ENCODE results near the gene OLFM1. TPM values are rescaled to one million over a fixed set of nuclear protein-coding genes. Genes with fewer than 3 reads are reported as not detected.

The OLFM1 gene
- total and polyA plus RNA-seq, 2 of the 4 experiments (the other 2 are of a cell fraction) = 0.36 to 0.38 TPM

DNA sequence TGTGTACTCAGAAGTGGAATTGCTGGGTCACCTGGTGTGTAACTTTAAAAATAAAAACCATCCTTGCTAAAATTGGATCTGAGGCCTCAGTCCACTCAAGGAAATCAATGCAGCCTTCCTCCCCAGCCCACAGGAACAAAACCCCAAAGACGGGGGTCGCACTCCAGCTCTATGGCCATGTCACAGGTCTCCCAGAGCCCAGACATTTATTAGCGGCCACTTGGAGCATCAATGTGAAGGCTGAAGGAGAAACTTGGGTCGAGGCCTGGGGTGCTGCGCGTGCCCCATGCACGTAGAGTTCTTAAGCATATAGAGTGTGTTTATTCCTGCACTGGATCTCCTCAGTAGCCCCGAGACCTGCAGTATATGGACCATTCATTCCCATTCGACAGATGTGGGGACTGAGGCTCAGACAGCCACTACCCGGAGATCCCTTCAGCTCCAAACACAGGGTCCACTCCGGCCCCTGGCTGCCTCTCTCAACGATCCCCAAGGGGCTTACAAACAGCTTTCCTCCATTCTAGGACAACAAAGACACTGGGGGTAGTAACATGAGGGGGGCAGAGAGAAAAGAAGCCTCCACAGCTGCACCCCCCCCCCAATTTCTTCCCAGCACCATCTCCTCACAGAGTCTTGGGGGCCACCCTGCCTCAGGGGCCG lies 14.3 kb upstream of the OLFM1 start:
- dilution Hi-C loops (cut with HindIII; ENCODE audit: low sequenced_read_pairs, unreplicated experiment) = no loop called here
- TF ChIP-seq, protein P1, sequence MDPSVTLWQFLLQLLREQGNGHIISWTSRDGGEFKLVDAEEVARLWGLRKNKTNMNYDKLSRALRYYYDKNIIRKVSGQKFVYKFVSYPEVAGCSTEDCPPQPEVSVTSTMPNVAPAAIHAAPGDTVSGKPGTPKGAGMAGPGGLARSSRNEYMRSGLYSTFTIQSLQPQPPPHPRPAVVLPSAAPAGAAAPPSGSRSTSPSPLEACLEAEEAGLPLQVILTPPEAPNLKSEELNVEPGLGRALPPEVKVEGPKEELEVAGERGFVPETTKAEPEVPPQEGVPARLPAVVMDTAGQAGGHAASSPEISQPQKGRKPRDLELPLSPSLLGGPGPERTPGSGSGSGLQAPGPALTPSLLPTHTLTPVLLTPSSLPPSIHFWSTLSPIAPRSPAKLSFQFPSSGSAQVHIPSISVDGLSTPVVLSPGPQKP (IDR thresholded peaks at IDR 0.05; ENCODE audit: borderline replicate concordance, low read depth, low read length) = no peak
- TF ChIP-seq RFX5 (IDR thresholded peaks at IDR 0.05; ENCODE audit: low read depth, low read length) = no peak
- TF ChIP-seq RCOR1 (IDR thresholded peaks at IDR 0.05; ENCODE audit: insufficient replicate concordance, low read length) = no peak
- TF ChIP-seq MXI1 (IDR thresholded peaks at IDR 0.05; ENCODE audit: borderline replicate concordance, low read depth, low read length) = no peak
- no peak for TF ChIP-seq MAFK (IDR thresholded peaks at IDR 0.05; ENCODE audit: low read depth, low read length)
- TF ChIP-seq, protein P2, sequence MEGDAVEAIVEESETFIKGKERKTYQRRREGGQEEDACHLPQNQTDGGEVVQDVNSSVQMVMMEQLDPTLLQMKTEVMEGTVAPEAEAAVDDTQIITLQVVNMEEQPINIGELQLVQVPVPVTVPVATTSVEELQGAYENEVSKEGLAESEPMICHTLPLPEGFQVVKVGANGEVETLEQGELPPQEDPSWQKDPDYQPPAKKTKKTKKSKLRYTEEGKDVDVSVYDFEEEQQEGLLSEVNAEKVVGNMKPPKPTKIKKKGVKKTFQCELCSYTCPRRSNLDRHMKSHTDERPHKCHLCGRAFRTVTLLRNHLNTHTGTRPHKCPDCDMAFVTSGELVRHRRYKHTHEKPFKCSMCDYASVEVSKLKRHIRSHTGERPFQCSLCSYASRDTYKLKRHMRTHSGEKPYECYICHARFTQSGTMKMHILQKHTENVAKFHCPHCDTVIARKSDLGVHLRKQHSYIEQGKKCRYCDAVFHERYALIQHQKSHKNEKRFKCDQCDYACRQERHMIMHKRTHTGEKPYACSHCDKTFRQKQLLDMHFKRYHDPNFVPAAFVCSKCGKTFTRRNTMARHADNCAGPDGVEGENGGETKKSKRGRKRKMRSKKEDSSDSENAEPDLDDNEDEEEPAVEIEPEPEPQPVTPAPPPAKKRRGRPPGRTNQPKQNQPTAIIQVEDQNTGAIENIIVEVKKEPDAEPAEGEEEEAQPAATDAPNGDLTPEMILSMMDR (conservative IDR thresholded peaks at IDR 0.05; ENCODE audit: low read depth, low read length) = no peak
- TF ChIP-seq NFE2L2 (IDR thresholded peaks at IDR 0.05; ENCODE audit: low read depth, low read length) = no peak
- no peak for TF ChIP-seq SMC3 (IDR thresholded peaks at IDR 0.05; ENCODE audit: low read depth, low read length)
- TF ChIP-seq, protein P3, sequence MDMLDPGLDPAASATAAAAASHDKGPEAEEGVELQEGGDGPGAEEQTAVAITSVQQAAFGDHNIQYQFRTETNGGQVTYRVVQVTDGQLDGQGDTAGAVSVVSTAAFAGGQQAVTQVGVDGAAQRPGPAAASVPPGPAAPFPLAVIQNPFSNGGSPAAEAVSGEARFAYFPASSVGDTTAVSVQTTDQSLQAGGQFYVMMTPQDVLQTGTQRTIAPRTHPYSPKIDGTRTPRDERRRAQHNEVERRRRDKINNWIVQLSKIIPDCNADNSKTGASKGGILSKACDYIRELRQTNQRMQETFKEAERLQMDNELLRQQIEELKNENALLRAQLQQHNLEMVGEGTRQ (IDR thresholded peaks at IDR 0.05; ENCODE audit: low read depth, low read length) = no peak
- TF ChIP-seq CHD1 (IDR thresholded peaks at IDR 0.05; ENCODE audit: low read depth, low read length) = no peak
- TF ChIP-seq BHLHE40 (IDR thresholded peaks at IDR 0.05; ENCODE audit: low read depth, low read length) = no peak
- no peak for TF ChIP-seq CEBPB (IDR thresholded peaks at IDR 0.05; ENCODE audit: low read depth, low read length)
- no peak for TF ChIP-seq MAZ (IDR thresholded peaks at IDR 0.05; ENCODE audit: borderline replicate concordance, low read depth, low read length)
- no peak for TF ChIP-seq POLR2A (IDR thresholded peaks at IDR 0.05; ENCODE audit: low read depth, low read length)
- ChIA-PET POLR2A (ENCODE audit: unreplicated experiment) (no interaction called here), CTCF (no interaction called here)
- Histone ChIP-seq H2AFZ (replicated peaks; ENCODE audit: low read length, poor library complexity) (no peak overlapping the region), H2BK5ac (ENCODE audit: low read depth, low read length, poor library complexity, severe bottlenecking) (no peak overlapping the region), H3K56ac (ENCODE audit: extremely low read depth, insufficient read depth, low read length) (no peak overlapping the region), H3K4me3 (ENCODE audit: insufficient read depth, low read depth, low read length) (no peak overlapping the region), H3K18ac (ENCODE audit: low read depth, low read length) (no peak overlapping the region), H3K27me3 (ENCODE audit: control insufficient read depth, insufficient read depth, low read length) (peaks cover 16% of the 10 kb centered on the region), H2BK20ac (ENCODE audit: low read depth, low read length) (no peak overlapping the region), H3K9me1 (ENCODE audit: insufficient read depth, low read length) (no peaks in the 10 kb centered on the region), H2BK15ac (ENCODE audit: low read depth, low read length) (no peak overlapping the region), H4K91ac (ENCODE audit: insufficient read depth, low read depth, low read length) (no peak overlapping the region), H3K27ac (ENCODE audit: insufficient read depth, low read length) (no peak overlapping the region), H3K14ac (replicated peaks; ENCODE audit: low read depth, low read length) (no peak overlapping the region), H2AK5ac (ENCODE audit: low read depth, low read length) (no peak overlapping the region), H4K8ac (ENCODE audit: low read depth in 2 of 2, low read length in 2 of 2) (no peak overlapping the region), H3K4me1 (ENCODE audit: control insufficient read depth, insufficient read depth, low read length) (no peaks in the 10 kb centered on the region), H3K9me3 (ENCODE audit: control insufficient read depth, insufficient read depth, low read length) (no peaks in the 10 kb centered on the region), H3K36me3 (ENCODE audit: control insufficient read depth, insufficient read depth, low read length) (no peaks in the 10 kb centered on the region), H4K5ac (ENCODE audit: low read depth, low read length) (no peak overlapping the region), H3K4ac (ENCODE audit: low read depth, low read length) (no peak overlapping the region), H3K9ac (ENCODE audit: low read depth, low read length) (no peak overlapping the region), H4K20me1 (ENCODE audit: insufficient read depth, low read length) (no peaks in the 10 kb centered on the region), H2AK9ac (replicated peaks; ENCODE audit: low read depth, low read length, poor library complexity) (no peak overlapping the region), H3K4me2 (ENCODE audit: low read depth, low read length) (no peak overlapping the region), H3K79me1 (ENCODE audit: low read depth in 1 of 2, low read length in 2 of 2) (no peaks in the 10 kb centered on the region), H3K23ac (ENCODE audit: low read depth, low read length) (no peak overlapping the region), H2BK120ac (ENCODE audit: low read depth, low read length) (no peak overlapping the region)
- BruUV-seq (replicated peaks) = no TSS peak
- no peak for DNase-seq
- ATAC-seq (ENCODE audit: low read depth) = no peak
- in situ Hi-C loops (cut with MboI; ENCODE audit: low sequenced_read_pairs) = no loop called here
- 20% methylated on average over 2 of the region's 13 CpGs; no CpG with 5 or more reads in 1 of the 2 experiments for WGBS, 2 experiments (ENCODE audit: extremely low coverage in 2 of 2, insufficient read length in 1 of 2)
- intact Hi-C loops (cut with micrococcal nuclease) = no loop called here

Measured in IMR-90 (cell line).